Islet of Langerhans (tissue), 1 donor: ENCODE results near the gene ROS1.
"Not testable (repeated sequence)": the region's sequence is repeated elsewhere in the genome, so short reads cannot be mapped to it uniquely, and the experiment has no call there.

Experiments used
- FAIRE-seq: peaks from one replicate; lab custom pipeline; 2011; peaks lifted over from hg19 to GRCh38; lab: Jason Lieb, UNC

The ROS1 gene

DNA sequence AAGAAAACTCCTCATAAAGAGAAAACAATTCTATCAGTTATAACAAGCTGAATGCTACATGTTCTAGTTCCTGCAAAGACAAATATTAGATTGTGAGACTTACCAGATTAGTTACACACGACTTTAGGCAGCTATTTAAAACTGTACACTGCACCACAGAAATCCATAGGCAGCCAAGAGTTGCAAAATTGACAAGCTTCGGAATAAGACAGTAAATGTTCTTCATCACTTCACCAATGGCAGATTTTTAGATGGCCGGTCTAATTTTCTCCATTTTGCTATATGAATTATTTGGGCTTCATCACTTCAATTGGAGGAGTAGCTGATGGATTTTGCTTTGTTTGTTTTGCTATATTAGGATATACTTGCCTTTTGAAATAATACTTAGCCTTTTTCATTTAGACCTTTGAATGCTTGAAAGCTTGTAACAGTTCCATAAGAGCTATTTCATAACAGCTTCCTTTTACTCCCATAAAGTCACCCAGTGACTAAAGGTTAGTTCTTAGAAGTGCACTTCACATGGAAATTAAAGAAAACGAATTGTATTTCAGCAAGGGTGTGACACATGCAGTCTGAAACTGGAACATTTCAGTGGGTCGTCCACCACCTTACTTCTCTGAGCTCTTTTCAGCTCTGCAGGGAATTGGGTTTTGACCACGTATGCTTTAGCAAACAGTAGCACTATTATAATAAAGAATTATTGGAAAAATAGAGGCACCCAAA, at the start of gene ROS1:
Gene ROS1, minus strand, starts transcription at position 512 of the 723 bp plus-strand sequence. Its CDS starts 286 bp downstream, at position 226.
- FAIRE-seq = no peak

DNA sequence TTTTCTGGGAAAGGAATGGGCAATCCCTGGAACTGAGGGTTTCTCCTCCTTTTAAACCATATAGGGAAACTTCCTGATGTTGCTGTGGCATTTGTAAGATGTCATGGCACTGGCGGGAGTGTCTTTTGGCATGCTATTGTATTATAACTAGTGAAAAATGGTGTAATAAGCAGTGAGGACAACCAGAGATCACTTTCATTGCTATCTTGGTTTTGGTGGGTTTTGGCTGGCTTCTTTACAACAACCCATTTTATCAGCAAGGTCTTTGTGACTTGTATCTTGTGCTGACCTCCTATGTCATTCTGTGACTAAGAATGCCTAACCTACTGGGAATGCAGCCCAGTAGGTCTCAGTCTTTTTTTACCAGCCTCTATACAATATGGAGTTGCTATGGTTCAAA, 47.7 kb upstream of the ROS1 start:
- FAIRE-seq = no peak

DNA sequence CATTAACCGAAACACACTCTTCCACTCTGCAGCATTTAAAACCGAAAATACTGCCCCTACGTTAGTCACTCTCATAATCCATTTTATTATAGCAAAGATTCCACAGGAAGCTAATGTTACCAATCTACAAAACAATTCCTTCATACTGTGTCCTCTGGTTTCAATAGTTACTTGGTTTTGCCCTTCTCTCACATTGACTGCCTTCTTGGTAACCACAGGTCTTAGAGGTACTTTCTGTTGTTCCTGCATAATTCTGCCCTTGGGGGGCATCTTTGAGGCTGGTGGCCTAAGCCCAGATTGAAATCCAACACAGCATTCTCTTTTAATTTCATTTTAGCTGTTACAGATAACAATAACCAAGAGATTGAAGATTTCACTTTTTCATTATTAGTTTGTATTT, 46.9 kb upstream of the ROS1 start:
- FAIRE-seq = no peak

DNA sequence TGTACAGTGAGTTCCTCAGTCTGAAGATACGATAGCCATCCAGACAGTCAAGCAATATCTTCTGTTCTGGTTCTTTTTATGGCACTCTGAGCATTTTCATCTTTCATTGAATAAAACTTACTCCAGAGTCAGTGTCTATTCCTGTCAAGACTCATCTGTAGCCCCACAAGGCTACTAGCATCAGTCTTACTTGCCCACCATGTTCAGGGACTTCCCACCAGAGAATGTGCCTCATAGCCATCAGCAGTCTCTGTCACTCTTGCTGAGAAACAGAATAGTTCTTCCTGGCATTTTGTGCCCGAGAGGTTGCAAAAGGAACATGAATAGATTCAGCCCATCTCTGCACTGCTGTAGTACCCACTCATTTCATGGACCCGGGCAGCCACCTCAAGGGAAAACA, 44.0 kb upstream of the ROS1 start:
- no peak for FAIRE-seq

DNA sequence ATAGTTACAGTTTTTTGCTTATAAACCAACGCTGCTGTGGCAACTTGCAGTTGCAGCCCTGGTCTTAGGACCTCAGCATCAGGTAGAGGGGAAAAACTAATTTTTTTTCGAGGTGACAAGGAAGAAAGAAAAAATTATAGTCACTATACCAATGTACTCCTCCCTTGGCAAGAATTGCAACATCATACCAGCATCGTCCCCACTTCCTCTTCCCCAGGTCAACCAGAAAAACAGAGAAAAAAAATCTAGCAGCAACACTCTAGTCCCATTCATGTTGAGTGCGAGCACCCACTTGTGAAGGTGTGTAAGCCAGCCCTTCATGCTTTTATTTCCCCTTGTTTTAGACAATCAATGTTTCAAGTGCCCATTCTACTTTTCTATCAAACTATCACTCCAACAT, 43.6 kb upstream of the ROS1 start:
- no peak for FAIRE-seq

DNA sequence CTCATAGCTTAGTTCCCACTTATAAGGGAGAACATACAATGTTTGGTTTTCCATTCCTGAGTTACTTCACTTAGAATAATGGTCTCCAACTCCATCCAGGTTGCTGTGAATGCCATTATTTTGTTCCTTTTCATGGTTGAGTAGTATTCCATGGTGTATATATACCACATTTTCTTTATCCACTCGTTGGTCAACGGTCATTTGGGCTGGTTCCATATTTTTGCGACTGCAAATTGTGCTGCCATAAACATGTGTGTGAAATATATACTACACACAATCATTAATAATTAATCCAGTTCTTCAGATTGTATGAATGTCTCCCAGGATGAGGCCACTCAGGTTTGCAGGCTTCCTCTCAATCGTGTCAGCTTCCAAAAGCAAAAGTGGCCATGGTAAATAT, 42.8 kb upstream of the ROS1 start:
- FAIRE-seq = not testable (repeated sequence)

DNA sequence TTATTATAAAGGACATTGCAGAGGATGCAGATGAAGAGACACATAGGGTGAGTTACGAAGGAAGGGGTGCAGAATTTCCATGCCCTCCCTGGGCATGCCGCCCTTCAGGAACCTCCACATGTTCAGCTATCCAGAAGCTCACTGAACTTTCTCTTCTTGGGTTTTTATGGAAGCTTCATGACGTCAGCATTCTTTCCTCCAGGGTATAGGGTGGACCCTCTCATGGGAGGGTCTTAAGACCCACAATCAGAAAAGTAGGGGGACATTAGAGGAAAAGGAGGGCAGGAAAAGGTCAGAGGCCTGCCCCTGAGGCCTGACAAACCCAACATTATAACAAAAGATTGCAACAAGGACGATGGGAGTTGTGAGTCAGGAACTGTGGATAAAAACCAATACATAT, 42.1 kb upstream of the ROS1 start:
- no peak for FAIRE-seq

DNA sequence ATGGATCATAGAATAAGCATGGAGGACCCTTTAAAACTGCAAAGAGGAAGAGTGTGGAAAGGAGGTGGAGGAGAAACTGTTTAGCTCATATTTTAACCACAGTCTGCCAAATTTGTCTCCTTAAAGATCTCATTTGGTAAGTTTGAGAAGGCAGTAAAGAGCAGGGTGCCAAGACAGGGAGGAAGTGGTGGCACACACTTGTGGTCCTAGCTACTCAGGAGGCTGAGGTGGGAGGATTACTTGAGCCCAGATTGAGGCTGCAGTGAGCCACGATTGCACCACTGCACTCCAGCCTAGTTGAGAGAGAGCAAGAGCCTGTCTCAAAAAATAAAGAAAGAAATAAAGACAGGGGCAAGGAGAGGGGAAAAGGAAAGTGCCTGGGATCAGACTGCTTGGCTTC, 39.9 kb upstream of the ROS1 start:
- FAIRE-seq = no peak

DNA sequence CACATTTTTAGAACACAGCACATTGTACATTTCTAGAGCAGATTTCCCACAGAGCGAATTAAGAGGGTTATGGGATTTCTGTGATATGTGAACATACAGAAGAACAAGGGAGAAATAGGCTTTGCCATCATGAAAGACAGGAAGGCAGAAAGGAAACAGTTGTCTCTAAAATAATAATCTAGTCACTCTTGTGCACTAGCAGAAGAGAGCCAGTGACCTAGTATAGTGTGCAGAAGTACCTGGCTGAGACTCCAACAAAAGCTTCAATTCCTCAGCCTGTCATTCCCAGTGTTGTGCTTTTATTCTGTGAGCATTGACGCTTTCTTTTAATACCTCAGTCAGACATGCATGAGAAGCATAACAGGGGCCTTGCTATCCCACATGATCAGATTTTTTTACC, 39.0 kb upstream of the ROS1 start:
- no peak for FAIRE-seq

DNA sequence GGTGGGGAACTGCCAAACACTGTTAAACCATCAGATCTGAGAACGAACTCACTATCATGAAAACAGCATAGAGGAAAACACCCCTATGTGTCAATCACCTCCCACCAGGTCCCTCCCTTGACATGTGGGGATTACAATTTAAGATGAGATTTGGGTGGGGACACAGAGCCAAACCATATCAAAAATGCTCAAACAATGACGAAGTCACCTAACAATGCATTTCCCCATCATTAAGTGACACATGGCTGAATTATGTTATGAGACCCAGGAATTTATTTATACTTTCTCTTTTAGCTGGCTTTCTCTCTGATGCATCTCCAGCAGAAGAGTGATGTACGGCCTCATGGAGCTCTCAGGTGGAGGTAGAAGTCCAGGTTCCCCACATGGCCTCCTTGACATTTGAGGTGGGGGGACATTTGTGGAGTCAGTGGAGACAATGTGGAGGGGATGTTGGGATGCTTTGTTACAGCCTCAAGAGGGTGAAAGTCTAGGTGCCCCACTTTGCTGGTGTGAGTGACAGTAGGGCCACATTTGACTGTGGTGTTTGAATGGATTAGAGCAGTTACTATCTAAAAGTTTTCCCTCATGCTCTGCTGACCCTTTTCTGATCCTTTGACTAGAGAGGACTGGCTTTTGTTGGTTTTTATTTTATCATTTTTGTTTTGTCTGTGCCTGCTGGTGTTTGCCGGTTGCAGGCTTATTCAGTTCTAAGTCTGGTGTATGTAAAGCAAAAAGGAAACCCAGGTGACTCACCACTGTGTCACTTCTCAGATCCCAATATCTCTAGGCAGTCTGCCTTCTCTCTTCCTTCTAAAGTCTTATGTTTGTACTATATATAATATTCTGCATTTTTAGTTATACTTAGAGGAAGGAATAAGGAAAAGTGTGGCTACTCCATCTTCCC, 38.3 kb upstream of the ROS1 start:
- no peak for FAIRE-seq

DNA sequence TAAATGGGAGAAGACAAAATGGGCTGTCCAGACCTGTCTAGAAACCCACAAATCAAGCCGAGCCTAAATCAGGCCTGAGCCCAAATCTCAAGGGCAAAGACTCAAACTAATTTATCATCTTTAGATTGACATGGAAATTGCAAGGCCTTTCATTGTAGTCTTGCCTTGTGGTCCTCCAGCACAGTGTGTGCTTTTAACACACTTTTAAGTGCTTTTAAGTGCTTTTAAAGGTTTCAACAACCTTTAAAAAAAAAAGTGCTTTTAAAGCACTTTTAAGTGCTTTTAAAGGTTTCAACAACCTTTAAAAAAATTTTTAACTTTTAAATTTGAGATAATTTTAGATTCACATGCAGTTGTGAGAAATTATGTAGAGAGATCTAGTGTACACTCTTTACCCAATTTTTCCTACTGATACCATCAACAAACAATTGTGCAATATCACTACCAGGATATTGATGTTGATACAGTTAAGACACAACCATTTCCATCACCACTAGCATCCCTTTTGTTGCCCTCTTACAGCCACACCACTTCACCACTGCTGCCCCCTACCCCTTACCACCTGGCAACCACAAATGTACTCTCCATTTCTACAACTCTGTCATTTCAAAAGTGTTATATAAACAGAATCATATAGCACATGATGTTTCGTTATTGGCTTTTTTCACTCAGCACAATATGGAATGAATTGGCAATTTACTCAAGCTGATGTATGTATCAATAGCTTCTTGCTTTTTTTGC, 33.6 kb upstream of the ROS1 start:
- no peak for FAIRE-seq

DNA sequence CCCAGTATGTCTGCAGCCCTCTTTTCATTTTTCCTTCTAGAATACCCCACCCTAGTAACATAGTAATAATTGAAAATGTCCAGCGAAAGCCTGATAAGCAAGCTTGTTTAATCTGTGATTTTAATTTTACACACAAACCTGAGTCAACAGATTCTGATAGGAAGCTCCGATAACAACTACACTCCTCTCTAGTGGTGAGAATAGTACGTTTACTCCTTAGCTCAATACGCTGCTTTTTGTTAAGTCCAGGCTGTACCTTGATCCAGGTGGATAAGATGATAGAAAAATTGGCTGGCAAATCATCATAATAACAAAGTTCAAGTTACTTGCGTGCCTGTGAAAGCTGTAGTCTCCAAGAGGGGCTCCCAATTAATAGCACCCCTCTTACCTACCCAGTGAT, 31.3 kb upstream of the ROS1 start:
- no peak for FAIRE-seq

DNA sequence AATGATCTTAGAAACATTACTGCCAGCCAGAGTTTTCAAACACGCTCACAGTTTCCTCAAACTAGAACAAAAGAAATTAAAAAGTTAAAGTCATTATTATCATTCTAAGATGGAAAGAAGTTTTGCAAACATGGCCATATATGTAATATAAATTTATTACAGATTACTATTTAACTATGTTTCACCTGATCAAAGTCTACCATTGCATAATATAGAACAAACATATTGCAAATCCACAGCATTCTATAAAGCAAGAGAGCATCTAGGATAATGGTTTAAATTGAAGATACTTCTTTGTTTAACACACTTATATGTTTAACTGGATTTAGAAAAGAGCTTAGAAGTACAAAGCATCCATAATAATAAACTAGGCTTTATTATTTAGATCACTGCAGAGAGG, 30.5 kb upstream of the ROS1 start:
- no peak for FAIRE-seq

DNA sequence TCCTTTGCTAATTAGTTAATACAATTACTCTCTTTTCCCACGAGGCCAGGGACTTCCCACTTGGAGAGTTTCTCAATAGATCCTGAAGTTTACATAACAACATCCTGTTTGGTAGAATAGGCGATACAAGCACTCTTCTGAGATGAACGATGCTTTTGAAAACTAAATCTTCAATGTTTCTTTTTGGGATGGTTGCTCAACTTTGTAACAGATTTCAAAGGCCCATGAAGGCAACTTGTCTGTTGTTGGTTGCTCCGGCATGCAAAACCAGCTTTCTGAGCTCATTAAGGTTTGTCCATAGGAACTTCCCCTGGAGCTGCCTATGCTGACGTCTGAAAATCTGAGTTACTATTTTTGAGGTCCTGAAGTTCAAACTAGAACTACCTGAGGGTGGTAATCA, 25.9 kb upstream of the ROS1 start:
- no peak for FAIRE-seq

DNA sequence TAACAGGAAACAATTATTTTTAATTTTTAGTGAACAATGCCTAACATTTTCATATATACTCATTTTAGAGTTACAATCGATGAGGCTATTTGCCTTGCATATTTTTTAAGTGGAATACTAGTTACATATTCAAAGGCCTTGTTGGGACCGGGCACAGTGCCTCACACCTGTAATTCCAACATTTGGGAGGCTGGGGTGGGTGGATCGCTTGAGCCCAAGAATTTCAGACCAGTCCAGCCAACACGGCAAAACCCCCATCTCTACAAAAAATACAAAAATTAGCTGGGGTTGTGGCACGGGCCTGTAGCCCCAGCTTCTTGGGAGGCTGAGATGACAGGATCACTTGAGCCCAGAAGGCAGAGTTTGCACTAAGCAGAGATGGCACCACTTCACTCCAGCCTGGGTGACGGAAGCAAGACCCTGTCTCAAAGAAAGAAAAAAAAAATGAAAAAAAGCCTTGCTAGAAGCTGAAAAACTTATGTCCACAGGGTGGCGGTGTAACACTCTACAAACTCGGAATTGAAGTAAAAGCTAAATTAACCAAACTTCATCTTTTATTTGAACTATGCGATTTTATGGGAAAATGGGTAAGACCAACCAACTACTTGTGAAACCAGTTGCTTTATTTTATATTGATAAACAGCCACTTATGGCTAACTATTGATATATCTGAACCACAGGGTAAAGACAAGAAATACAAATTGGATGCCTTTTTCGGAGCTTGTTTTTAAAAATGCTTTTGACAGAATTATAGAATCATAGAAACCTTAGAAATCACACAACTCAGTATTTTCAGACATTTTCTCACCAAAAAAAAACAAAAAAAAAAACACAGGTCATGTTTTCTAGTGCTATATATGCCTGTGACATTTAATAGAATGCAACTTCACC, 24.1 kb upstream of the ROS1 start:
- peak; percentile 99 for FAIRE-seq

DNA sequence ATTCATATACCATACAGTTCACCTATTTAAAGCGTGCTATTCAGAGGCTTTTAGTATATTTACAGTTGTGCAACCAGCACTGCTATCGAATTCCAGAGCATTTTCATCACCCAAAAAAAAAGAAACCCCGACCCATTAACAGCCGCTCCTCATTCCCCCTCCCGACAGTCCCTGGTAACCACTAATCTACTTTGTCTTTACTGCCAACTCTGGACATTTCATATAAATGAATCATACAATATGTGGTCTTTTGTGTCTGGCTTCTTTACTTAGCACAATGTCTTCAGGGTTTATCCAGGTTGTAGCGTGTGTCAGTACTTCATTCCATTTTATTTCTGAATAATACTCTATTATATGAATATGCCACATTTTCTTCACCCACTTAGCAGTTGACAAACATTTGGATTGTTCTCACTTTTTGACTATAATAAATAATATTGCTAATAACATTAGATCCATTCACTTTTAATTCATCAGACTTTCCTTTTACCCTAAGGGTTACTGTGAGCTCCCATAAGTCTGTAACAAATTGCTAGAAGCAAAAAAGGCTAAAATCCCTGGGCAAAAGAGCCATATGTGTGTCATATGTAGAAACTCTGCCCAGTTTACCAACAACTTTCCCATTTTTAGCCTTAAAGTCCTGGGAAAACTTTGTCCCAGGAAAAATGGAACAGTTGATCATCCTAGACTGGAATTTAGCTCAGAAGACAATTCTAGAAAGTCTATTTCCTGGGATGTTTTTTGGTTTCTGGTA, 23.2 kb upstream of the ROS1 start:
- no peak for FAIRE-seq

DNA sequence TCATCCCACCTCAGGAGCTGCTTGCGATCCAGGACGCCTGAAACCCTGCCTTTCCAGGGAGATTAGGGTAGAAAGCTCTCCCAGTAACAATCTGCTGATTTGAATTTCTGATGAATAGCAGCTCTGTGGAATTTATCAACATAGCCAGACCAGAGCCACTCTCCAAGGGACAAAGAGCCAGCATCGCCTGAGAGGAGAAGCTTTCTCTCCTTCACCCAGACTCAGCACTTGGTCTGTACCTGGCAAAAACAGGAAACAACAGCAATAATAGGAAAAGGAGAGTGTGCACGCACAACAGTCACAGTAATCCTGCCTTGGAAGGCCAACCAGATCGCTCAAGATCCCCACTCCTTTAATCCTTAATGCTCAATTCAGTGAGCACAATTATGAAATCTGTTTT, 22.3 kb upstream of the ROS1 start:
- no peak for FAIRE-seq

DNA sequence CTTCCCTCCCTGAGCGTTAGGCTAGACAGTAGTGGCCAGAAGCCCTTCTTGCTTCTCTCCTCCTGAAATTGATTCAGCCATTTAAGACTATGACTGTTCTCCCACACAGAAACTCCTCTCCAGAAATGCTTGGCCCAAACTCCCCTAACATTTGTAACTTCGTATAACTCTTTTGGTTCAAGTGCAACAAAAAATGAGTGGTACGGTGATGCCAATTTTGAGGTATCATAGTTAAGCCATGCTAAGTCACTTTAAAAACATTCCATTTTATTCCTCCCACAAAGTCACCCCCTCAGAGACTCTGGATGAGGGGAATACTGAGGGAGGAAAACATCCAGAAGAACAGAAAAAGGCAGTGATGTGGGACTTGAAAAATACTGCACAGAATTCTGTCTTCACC, 21.1 kb upstream of the ROS1 start:
- FAIRE-seq = no peak

DNA sequence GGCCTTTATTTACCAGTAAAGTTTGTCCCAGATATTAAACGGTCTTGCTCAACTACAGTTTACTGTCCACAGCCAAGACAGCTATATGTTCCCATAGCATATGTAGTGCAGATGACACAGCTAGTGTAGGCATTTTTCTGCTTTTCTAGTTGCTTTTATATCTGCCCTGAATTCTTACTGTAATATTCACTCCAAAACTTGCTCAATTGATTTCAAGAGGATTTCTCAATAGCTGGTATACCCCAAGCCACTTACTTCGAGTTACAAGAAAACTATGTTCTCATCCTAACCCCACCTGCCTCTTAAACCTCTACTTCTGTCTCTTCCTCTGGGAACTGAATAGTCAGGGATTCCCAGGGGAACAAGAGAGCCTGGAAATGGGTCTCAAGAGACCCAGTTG, 18.9 kb upstream of the ROS1 start:
- no peak for FAIRE-seq

DNA sequence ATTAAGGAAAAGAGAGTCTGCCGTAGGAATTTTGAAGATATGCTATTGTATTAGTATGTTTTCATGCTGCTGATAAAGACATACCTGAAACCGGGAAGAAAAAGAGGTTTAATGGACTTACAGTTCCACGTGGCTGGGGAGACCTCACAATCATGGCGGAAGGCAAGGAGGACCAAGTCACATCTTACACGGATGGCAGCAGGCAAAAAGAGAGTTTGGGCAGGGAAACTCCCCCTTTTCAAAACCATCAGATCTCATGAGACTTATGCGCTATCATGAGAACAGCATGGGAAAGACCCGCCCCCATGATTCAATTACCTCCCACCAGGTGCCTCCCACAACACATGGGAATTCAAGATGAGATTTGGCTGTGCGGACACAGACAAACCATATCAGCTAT, 16.6 kb upstream of the ROS1 start:
- not testable (repeated sequence) for FAIRE-seq

DNA sequence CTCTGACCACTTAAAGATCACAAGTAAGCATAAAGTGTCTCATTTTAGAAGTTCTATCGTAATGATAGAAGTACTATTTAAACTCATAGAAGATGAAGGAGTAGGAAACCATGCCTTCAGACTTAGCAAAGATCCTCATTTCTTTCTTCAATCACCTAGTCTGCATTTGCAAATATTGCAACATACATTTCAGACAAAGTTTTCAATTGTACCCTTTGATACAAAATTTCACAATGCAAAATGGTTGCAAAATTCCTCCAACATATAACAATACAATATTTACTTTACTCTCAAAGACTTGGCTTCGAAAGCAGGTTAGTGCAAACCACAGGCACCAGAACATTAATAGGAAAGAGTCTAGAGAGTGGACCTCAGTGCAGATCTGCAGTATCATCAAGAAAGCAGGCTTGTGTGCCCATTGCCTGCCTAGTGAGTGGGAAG, 16.1 kb upstream of the ROS1 start:
- no peak for FAIRE-seq
